Measurements from ENCODE around the gene LAMA1. TPM values are rescaled to one million over a fixed set of nuclear protein-coding genes. Genes with fewer than 3 reads are reported as not detected.

Gene LAMA1
- total RNA-seq, 1 donor from 2014 or later, result 75.0 TPM

GRCh38 chr18:6901286-6901926 is 216.2 kb downstream of the LAMA1 start:
- no peak for TF ChIP-seq CTCF (conservative IDR thresholded peaks at IDR 0.05)
- Mint-ChIP-seq H3K36me3 (peaks cover 38% of the 10 kb centered on the region), H3K4me1 (ENCODE audit: unreplicated experiment) (no peaks in the 10 kb centered on the region), H3K9me3 (peaks cover 13% of the 10 kb centered on the region), H3K27ac (no peak overlapping the region), H3K4me3 (no peak overlapping the region), H3K27me3 (no peaks in the 10 kb centered on the region)
- DNase-seq (ENCODE audit: extremely low spot score, unreplicated experiment), result no peak

- TF ChIP-seq CTCF (conservative IDR thresholded peaks at IDR 0.05), result no peak
- Mint-ChIP-seq H3K36me3 (peaks cover 25% of the 10 kb centered on the region), H3K4me1 (ENCODE audit: unreplicated experiment) (no peaks in the 10 kb centered on the region), H3K9me3 (no peaks in the 10 kb centered on the region), H3K27me3 (no peaks in the 10 kb centered on the region), H3K27ac (no peak overlapping the region), H3K4me3 (no peak overlapping the region)
- no peak for DNase-seq (ENCODE audit: extremely low spot score, unreplicated experiment)
These were observed 225.8 kb downstream of the LAMA1 start for GRCh38 chr18:6891788-6892187.

Other genes with a start within 250 kb of the LAMA1 start
- gene LRRC30, start 113.3 kb upstream of the LAMA1 start, total RNA-seq (ENCODE audit: low replicate concordance), result not detected in 2 replicates

Data from type B pancreatic cell (in vitro differentiated cells).